C4-2B (cell line): ENCODE results near the gene KPNB1.

ENCODE experiments used
- H3K27ac ChIP-seq: fragments of 450-650 bp; 2 replicates; pipeline ENCODE4 v1.5.1; 2017
- ZFX ChIP-seq: fragments of 450-650 bp; IDR thresholded peaks from 2 replicates; pipeline ENCODE4 v1.6.1; 2017
- TF ChIP-seq, protein P1 (sequence below): fragments of 450-650 bp; conservative IDR thresholded peaks from 2 replicates; pipeline ENCODE4 v1.5.1; 2017; ENCODE audit warnings: mild to moderate bottlenecking

Gene KPNB1

DNA sequence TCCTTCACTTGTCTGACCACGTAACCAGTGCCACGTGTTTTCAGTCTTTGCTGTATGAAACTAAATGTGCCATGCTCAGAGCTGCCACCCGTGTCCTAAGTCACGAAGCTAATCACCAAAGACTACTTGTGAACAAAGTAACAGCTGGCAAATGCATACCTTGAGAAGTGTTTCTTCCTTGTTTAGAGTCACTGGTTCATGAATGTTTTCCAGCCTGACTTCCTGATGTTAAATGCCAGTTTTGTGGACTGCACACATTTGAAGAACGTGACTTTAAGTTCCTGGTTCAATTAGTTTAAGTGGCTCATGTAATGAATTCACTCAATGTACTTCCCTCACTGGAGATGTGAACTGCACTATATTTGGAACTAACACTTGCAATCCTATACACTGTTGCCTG is 19.9 kb upstream of the KPNB1 start:
- TF ChIP-seq, protein P1, sequence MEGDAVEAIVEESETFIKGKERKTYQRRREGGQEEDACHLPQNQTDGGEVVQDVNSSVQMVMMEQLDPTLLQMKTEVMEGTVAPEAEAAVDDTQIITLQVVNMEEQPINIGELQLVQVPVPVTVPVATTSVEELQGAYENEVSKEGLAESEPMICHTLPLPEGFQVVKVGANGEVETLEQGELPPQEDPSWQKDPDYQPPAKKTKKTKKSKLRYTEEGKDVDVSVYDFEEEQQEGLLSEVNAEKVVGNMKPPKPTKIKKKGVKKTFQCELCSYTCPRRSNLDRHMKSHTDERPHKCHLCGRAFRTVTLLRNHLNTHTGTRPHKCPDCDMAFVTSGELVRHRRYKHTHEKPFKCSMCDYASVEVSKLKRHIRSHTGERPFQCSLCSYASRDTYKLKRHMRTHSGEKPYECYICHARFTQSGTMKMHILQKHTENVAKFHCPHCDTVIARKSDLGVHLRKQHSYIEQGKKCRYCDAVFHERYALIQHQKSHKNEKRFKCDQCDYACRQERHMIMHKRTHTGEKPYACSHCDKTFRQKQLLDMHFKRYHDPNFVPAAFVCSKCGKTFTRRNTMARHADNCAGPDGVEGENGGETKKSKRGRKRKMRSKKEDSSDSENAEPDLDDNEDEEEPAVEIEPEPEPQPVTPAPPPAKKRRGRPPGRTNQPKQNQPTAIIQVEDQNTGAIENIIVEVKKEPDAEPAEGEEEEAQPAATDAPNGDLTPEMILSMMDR: no peak
- TF ChIP-seq ZFX: no peak
- H3K27ac ChIP-seq: no peak overlapping the region

- H3K27ac ChIP-seq: no peak overlapping the region
- TF ChIP-seq, protein P1: no peak
- no peak for TF ChIP-seq ZFX
These were observed 19.1 kb upstream of the KPNB1 start for GRCh38 chr17:47630614-47631013.

- H3K27ac ChIP-seq: no peak overlapping the region
- TF ChIP-seq, protein P1: no peak
- TF ChIP-seq ZFX: no peak
These were observed 16.7 kb upstream of the KPNB1 start for GRCh38 chr17:47632991-47633390.

DNA sequence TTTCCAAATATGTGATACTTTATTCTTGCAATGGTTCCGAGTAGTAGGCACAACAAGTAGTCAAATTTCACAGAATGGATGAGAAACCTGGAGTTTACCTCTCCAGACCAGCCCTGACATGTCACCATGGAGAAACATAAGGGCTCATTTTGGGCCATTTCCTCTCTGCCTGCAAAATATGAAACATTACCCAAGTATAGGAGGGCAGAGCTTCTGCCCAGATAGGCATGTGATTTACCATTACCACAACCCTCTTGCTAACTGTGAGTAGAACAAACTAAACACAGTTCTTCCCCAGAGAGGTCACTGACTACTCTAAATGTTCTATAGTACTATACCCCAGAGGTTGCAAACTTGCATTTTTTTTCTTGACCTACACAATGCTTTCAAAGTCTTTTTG is 15.7 kb upstream of the KPNB1 start:
- no peak for TF ChIP-seq ZFX
- TF ChIP-seq, protein P1: no peak
- no peak overlapping the region for H3K27ac ChIP-seq

DNA sequence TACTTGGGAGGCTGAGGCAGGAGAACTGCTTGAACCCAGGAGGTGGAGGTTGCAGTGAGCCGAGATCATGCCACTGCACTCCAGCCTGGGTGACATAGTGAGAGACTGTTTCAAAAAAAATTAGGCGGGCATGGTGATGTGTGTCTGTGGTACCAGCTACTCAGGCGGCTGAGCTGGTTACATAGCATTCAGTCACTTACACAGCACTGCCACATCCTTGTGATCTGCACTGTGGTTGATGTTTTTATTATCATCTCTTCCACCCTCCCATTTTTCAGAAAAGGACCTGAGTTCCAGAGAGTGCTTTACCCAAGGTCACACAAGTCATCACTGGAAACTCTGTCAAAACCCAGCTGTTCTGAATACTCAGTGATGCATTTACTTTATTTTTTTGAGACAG is 14.8 kb upstream of the KPNB1 start:
- no peak overlapping the region for H3K27ac ChIP-seq
- TF ChIP-seq ZFX: no peak
- TF ChIP-seq, protein P1: no peak

GRCh38 chr17:47635734-47636133 is 14.0 kb upstream of the KPNB1 start:
- no peak overlapping the region for H3K27ac ChIP-seq
- TF ChIP-seq, protein P1: no peak
- no peak for TF ChIP-seq ZFX

DNA sequence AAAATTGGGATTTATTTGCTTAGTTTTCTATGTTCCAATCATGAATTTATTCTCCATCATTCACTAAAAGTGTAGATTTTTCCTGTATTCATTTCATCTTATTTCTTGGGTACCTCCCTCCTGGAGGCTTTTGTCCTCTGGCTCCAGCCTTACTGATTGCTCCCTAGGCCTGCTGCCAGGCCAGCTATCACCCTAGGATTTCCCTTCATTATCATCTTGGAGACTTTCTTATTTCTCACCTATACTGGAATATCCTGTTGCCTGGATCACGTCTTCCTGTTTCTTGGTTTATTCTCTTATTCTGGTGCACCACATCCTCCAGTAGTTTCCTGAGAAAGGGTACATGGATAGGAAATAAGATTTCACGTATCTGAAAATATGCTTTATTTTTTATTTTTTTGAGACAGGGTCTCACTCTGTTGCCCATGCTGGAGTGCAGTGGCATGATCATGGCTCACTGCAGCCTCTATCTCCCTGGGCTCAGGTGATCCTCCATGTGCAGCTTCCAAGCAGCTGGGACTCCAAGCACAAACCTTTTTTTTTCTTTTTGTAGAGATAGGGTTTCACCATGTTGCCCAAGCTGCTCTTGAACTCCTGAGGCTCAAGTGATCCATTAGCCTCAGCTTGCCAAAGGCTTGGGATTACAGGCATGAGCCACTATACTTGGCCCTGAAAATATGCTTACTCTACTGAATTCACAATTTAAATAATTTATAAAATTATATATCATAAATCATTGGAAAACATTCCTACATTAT is 13.3 kb upstream of the KPNB1 start:
- TF ChIP-seq, protein P1: no peak
- no peak for TF ChIP-seq ZFX
- H3K27ac ChIP-seq: no peak overlapping the region
